ENCODE measurements around the gene OR51B6. TPM values are rescaled to one million over a fixed set of nuclear protein-coding genes. Genes with fewer than 3 reads are reported as not detected.
"Not testable (repeated sequence)": the region's sequence is repeated elsewhere in the genome, so short reads cannot be mapped to it uniquely, and the experiment has no call there.

Gene OR51B6
- total and polyA plus RNA-seq, 2 experiments from 2014 or later: not detected

- DNase-seq (ENCODE audit: low spot score) (no peak), ATAC-seq (no peak)
- peaks cover 17% of the 10 kb centered on the region for H3K4me1 ChIP-seq (ENCODE audit: insufficient read depth)
- H3K27ac ChIP-seq (ENCODE audit: low read depth): no peak overlapping the region
- TF ChIP-seq ETS1 (IDR thresholded peaks at IDR 0.05) (no peak), POLR2AphosphoS5 (IDR thresholded peaks at IDR 0.05; ENCODE audit: low read depth) (no peak), STAT1 (IDR thresholded peaks at IDR 0.05; ENCODE audit: unreplicated experiment) (no peak), CREB1 (CRISPR knock-in tag; IDR thresholded peaks at IDR 0.05; ENCODE audit: low read depth) (no peak)
- H3K79me2 ChIP-seq (replicated peaks; ENCODE audit: insufficient read depth): no peaks in the 10 kb centered on the region
- peaks cover 2% of the 10 kb centered on the region for H3K27me3 Mint-ChIP-seq (ENCODE audit: insufficient read depth, low read depth, poor library complexity)
- no peak overlapping the region for H3K27ac Mint-ChIP-seq
- no peak overlapping the region for H2AFZ ChIP-seq
- H3K4me1 Mint-ChIP-seq: peaks cover 8% of the 10 kb centered on the region; the same call in 2 of the 3 replicates
- H3K4me3 Mint-ChIP-seq: no peak overlapping the region
- no peak overlapping the region for H3K4me2 ChIP-seq
- no peaks in the 10 kb centered on the region for H3F3A ChIP-seq (replicated peaks; ENCODE audit: low read depth)
- H3K27me3 ChIP-seq (ENCODE audit: insufficient read depth): no peaks in the 10 kb centered on the region
- H3K9me3 Mint-ChIP-seq: peaks cover 4% of the 10 kb centered on the region; the same call in 1 of the 3 replicates
- H4K20me1 ChIP-seq (replicated peaks; ENCODE audit: insufficient read depth): no peaks in the 10 kb centered on the region
- no peaks in the 10 kb centered on the region for H3K9me2 ChIP-seq (ENCODE audit: insufficient read depth)
- H3K4me3 ChIP-seq: no peak overlapping the region
- H3K36me3 Mint-ChIP-seq (ENCODE audit: low read depth): no peaks in the 10 kb centered on the region
- no peaks in the 10 kb centered on the region for H3K36me3 ChIP-seq (ENCODE audit: insufficient read depth)
These were observed 12.9 kb downstream of the OR51B6 start for GRCh38 chr11:5364214-5364613.

- not testable (repeated sequence) for H3K9me3 Mint-ChIP-seq; H3K79me2 ChIP-seq (replicated peaks; ENCODE audit: insufficient read depth); H3K27ac ChIP-seq (ENCODE audit: low read depth); H3K9me2 ChIP-seq (ENCODE audit: insufficient read depth); H3K4me3 Mint-ChIP-seq; H3K4me2 ChIP-seq; H2AFZ ChIP-seq; H3F3A ChIP-seq (replicated peaks; ENCODE audit: low read depth); H3K4me3 ChIP-seq; DNase-seq (ENCODE audit: low spot score); H3K36me3 Mint-ChIP-seq (ENCODE audit: low read depth); H3K4me1 Mint-ChIP-seq; H4K20me1 ChIP-seq (replicated peaks; ENCODE audit: insufficient read depth); ATAC-seq; H3K36me3 ChIP-seq (ENCODE audit: insufficient read depth); H3K27me3 ChIP-seq (ENCODE audit: insufficient read depth); H3K27me3 Mint-ChIP-seq (ENCODE audit: insufficient read depth, low read depth, poor library complexity)
- peaks cover 20% of the 10 kb centered on the region for H3K4me1 ChIP-seq (ENCODE audit: insufficient read depth)
- H3K27ac Mint-ChIP-seq: 0 out of 2 replicates have a peak overlapping the region, but pooled peaks have one; percentile 38
- TF ChIP-seq CTCF (conservative IDR thresholded peaks at IDR 0.05; ENCODE audit: low read depth in 2 of 2): peak in 1 of 2 experiments; percentile 40; a peak in 2 of 4 replicates
These were observed 15.1 kb downstream of the OR51B6 start for GRCh38 chr11:5366365-5366764.

GRCh38 chr11:5366856-5367255, 15.5 kb downstream of the OR51B6 start:
- Histone ChIP-seq H3K27ac (ENCODE audit: low read depth) (no peak overlapping the region), H3K9me2 (ENCODE audit: insufficient read depth) (no peaks in the 10 kb centered on the region), H3F3A (replicated peaks; ENCODE audit: low read depth) (no peaks in the 10 kb centered on the region), H3K36me3 (ENCODE audit: insufficient read depth) (no peaks in the 10 kb centered on the region), H3K79me2 (replicated peaks; ENCODE audit: insufficient read depth) (no peaks in the 10 kb centered on the region), H3K27me3 (ENCODE audit: insufficient read depth) (no peaks in the 10 kb centered on the region), H3K4me3 (no peak overlapping the region), H2AFZ (no peak overlapping the region), H4K20me1 (replicated peaks; ENCODE audit: insufficient read depth) (no peaks in the 10 kb centered on the region), H3K4me1 (ENCODE audit: insufficient read depth) (peaks cover 20% of the 10 kb centered on the region), H3K4me2 (no peak overlapping the region)
- Mint-ChIP-seq H3K9me3 (no peaks in the 10 kb centered on the region), H3K4me3 (no peak overlapping the region), H3K4me1 (peaks cover 8% of the 10 kb centered on the region; the same call in 2 of the 3 replicates), H3K27ac (no peak overlapping the region), H3K27me3 (ENCODE audit: insufficient read depth, low read depth, poor library complexity) (peaks cover 2% of the 10 kb centered on the region), H3K36me3 (ENCODE audit: low read depth) (no peaks in the 10 kb centered on the region)
- ATAC-seq (no peak), DNase-seq (ENCODE audit: low spot score) (no peak)
- TF ChIP-seq EZH2phosphoT487 (IDR thresholded peaks at IDR 0.05; ENCODE audit: unreplicated experiment) (no peak), ZNF331 (CRISPR knock-in tag; IDR thresholded peaks at IDR 0.05; ENCODE audit: low read depth) (no peak), ZNF114 (CRISPR knock-in tag; IDR thresholded peaks at IDR 0.05) (no peak), CTCF (conservative IDR thresholded peaks at IDR 0.05; ENCODE audit: low read depth in 2 of 2) (no peak), NANOG (IDR thresholded peaks at IDR 0.05; ENCODE audit: borderline replicate concordance) (no peak), ETS1 (IDR thresholded peaks at IDR 0.05) (no peak), STAT1 (IDR thresholded peaks at IDR 0.05; ENCODE audit: unreplicated experiment) (no peak), JUNB (IDR thresholded peaks at IDR 0.05; ENCODE audit: unreplicated experiment) (no peak)

Measured in GM23338 (cell line).